NCI-H2107 (cell line): ENCODE data around the gene KIAA2012.
"Not testable (repeated sequence)": the region's sequence is repeated elsewhere in the genome, so short reads cannot be mapped to it uniquely, and the experiment has no call there.

ENCODE experiments used
- DNase-seq: peaks from one replicate; lab custom pipeline; 2025; lab: John Stamatoyannopoulos, UW

The KIAA2012 gene

GRCh38 chr2:202116691-202117090 is 43.6 kb downstream of the KIAA2012 start:
- DNase-seq = no peak

- DNase-seq = no peak
Observed at GRCh38 chr2:202118168-202118567, 45.1 kb downstream of the KIAA2012 start.

GRCh38 chr2:202120828-202121227 is 47.8 kb downstream of the KIAA2012 start:
- DNase-seq = no peak

GRCh38 chr2:202121532-202122162 is 48.6 kb downstream of the KIAA2012 start:
- no peak for DNase-seq

GRCh38 chr2:202122163-202122540 is 49.1 kb downstream of the KIAA2012 start:
- no peak for DNase-seq

GRCh38 chr2:202122980-202123720 is 50.1 kb downstream of the KIAA2012 start:
- no peak for DNase-seq

GRCh38 chr2:202124286-202124685 is 51.2 kb downstream of the KIAA2012 start:
- no peak for DNase-seq

- no peak for DNase-seq
Observed at GRCh38 chr2:202127687-202128331, 54.8 kb downstream of the KIAA2012 start.

- DNase-seq = no peak
Observed at GRCh38 chr2:202129841-202130240, 56.8 kb downstream of the KIAA2012 start.

GRCh38 chr2:202133200-202133908 is 60.3 kb downstream of the KIAA2012 start:
- DNase-seq = no peak

GRCh38 chr2:202133909-202134265 is 60.8 kb downstream of the KIAA2012 start:
- no peak for DNase-seq

GRCh38 chr2:202135091-202135874 is 62.2 kb downstream of the KIAA2012 start:
- no peak for DNase-seq

GRCh38 chr2:202136039-202136438 is 63.0 kb downstream of the KIAA2012 start:
- not testable (repeated sequence) for DNase-seq

- no peak for DNase-seq
Observed at GRCh38 chr2:202136526-202136925, 63.5 kb downstream of the KIAA2012 start.

GRCh38 chr2:202140522-202141252 is 67.6 kb downstream of the KIAA2012 start:
- DNase-seq = no peak

- no peak for DNase-seq
Observed at GRCh38 chr2:202141329-202141947, 68.4 kb downstream of the KIAA2012 start.

GRCh38 chr2:202142540-202142939 is 69.5 kb downstream of the KIAA2012 start:
- DNase-seq = no peak

GRCh38 chr2:202147775-202148174 is 74.7 kb downstream of the KIAA2012 start:
- DNase-seq = no peak

GRCh38 chr2:202148515-202149154 is 75.6 kb downstream of the KIAA2012 start:
- DNase-seq = no peak

- DNase-seq = no peak
Observed at GRCh38 chr2:202149155-202149762, 76.2 kb downstream of the KIAA2012 start.
